GM12891 (cell line): ENCODE data around the gene CCR2.

ENCODE experiments used
- POLR2A ChIP-seq: IDR thresholded peaks from 2 replicates; pipeline ENCODE4 v1.6.1; 2011; ENCODE audit warnings: low read depth, low read length, control low read depth
- TAF1 ChIP-seq: IDR thresholded peaks from 2 replicates; pipeline ENCODE4 v1.6.1; 2011; ENCODE audit warnings: low read depth, low read length, control low read depth

DNA sequence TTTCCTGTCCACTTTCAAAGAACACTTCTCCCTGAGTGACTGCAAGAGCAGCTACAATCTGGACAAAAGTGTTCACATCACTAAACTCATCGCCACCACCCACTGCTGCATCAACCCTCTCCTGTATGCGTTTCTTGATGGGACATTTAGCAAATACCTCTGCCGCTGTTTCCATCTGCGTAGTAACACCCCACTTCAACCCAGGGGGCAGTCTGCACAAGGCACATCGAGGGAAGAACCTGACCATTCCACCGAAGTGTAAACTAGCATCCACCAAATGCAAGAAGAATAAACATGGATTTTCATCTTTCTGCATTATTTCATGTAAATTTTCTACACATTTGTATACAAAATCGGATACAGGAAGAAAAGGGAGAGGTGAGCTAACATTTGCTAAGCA is 54.9 kb downstream of the CCR2 start:
- TF ChIP-seq POLR2A = no peak
- TF ChIP-seq TAF1 = no peak
